Measurements from ENCODE around the gene LATS1. TPM values are rescaled to one million over a fixed set of nuclear protein-coding genes. Genes with fewer than 3 reads are reported as not detected.

Gene LATS1
- total RNA-seq (10 to 100 TPM; 25.6 to 29.2 TPM), polyA plus RNA-seq (ENCODE audit: insufficient read length in 6 of 6) (10 to 100 TPM; 32.2 to 34.1 (median 33.1) TPM)
- long read RNA-seq, donor 1, full-length matches to known transcripts, result 8 of 27 reads
- long read RNA-seq, donor 1, partial matches to known transcripts, result 19 of 27 reads
- long read RNA-seq, donor 1, other reads (novel, unspliced or antisense), result 0 of 27 reads
- long read RNA-seq, donor 2, full-length matches to known transcripts, result 9 of 9 reads
- long read RNA-seq, donor 2, partial matches to known transcripts, result 0 of 9 reads
- long read RNA-seq, donor 2, other reads (novel, unspliced or antisense), result 0 of 9 reads
- long read RNA-seq, donor 3, full-length matches to known transcripts, result 4 of 4 reads
- long read RNA-seq, donor 3, partial matches to known transcripts, result 0 of 4 reads
- long read RNA-seq, donor 3, other reads (novel, unspliced or antisense), result 0 of 4 reads
- long read RNA-seq, donor 4, result 0 reads
- long read RNA-seq, donor 5, full-length matches to known transcripts, result 6 of 6 reads
- long read RNA-seq, donor 5, partial matches to known transcripts, result 0 of 6 reads
- long read RNA-seq, donor 5, other reads (novel, unspliced or antisense), result 0 of 6 reads
- long read RNA-seq, donor 6, partial matches to known transcripts, result 0 of 2 reads
- long read RNA-seq, donor 6, other reads (novel, unspliced or antisense), result 0 of 2 reads
- long read RNA-seq, donor 7, partial matches to known transcripts, result 5 of 9 reads
- long read RNA-seq, donor 7, other reads (novel, unspliced or antisense), result 0 of 9 reads
- long read RNA-seq, donor 8, full-length matches to known transcripts, result 10 of 17 reads
- long read RNA-seq, donor 8, partial matches to known transcripts, result 7 of 17 reads
- long read RNA-seq, donor 8, other reads (novel, unspliced or antisense), result 0 of 17 reads
- long read RNA-seq, donor 9, result 0 reads
- long read RNA-seq, donor 10, result 0 reads
- long read RNA-seq, donor 11, full-length matches to known transcripts, result 7 of 7 reads
- long read RNA-seq, donor 11, partial matches to known transcripts, result 0 of 7 reads
- long read RNA-seq, donor 11, other reads (novel, unspliced or antisense), result 0 of 7 reads
- long read RNA-seq, donor 12, partial matches to known transcripts, result 7 of 9 reads
- long read RNA-seq, donor 12, other reads (novel, unspliced or antisense), result 0 of 9 reads

GRCh38 chr6:149717588-149718458 is at the start of gene LATS1:
LATS1 (minus strand) TSS chr6:149718101; CDS start chr6:149702126, 15,975 bp downstream.
- ATAC-seq (peak; percentile 94), DNase-seq (peak; percentile 84 to 98 (median 91))
- Histone ChIP-seq H3K27ac (peak within 1 kb of the TSS; percentile 97 to 98), H3K9me3 (no peaks in the 10 kb centered on the region), H3K4me3 (peak within 1 kb of the TSS; percentile 80 to 94), H3K27me3 (no peaks in the 10 kb centered on the region), H3K36me3 (peaks cover 0 to 3% of the 10 kb centered on the region in 2 donors), H3K4me1 (peaks cover 0 to 48% of the 10 kb centered on the region in 2 donors)
- no peak for TF ChIP-seq CTCF (IDR thresholded peaks at IDR 0.05)
- intact Hi-C loops (cut with DNase I), result no loop called here

DNA sequence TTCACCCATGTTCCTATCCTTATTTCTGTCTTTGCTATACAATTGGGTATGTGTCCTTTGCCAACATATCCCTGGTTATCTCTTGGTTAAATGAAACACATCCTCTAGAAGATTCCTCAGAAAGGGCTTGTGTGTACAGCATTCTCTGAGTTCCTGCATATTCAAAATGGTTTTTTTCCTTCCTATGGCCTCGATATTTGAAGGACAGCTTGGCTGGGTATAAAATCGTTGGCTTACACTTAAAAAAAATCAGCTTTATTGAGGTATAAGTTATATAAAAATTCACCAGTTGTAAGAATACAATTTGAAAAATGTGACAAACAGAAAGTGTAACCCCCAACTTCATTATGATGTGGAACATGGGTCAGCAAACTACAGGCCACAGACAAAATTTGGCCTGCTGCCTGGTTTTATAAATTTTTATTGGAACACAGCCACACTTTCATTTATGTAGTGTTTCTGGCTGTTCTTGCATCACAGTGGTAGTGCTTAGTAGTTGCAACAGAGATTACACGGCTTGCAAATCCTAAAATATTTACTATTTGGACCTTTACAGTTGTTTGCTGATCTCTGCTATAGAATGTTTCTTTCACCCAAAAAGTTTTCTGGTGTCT is 48.4 kb upstream of the LATS1 start:
- Histone ChIP-seq H3K4me1 (peaks cover 5 to 21% of the 10 kb centered on the region in 2 donors), H3K36me3 (peaks cover 0 to 29% of the 10 kb centered on the region in 2 donors), H3K27ac (peak overlapping the region in 1 of 2 donors; percentile 2), H3K4me3 (no peak overlapping the region), H3K27me3 (no peaks in the 10 kb centered on the region), H3K9me3 (no peaks in the 10 kb centered on the region)
- ATAC-seq, result peak; percentile 34
- no peak for TF ChIP-seq CTCF (IDR thresholded peaks at IDR 0.05)
- DNase-seq, result peak in 1 of 4 donors; percentile 49
- intact Hi-C loops (cut with DNase I), result no loop called here

- Histone ChIP-seq H3K4me1 (peaks cover 5 to 34% of the 10 kb centered on the region in 2 donors), H3K36me3 (peaks cover 0 to 33% of the 10 kb centered on the region in 2 donors), H3K27ac (no peak overlapping the region), H3K27me3 (no peaks in the 10 kb centered on the region), H3K9me3 (no peaks in the 10 kb centered on the region), H3K4me3 (no peak overlapping the region)
- peak; percentile 41 for ATAC-seq
- no peak for DNase-seq
- intact Hi-C loops (cut with DNase I), result no loop called here
- TF ChIP-seq CTCF (IDR thresholded peaks at IDR 0.05), result no peak
Measured at GRCh38 chr6:149763866-149764265, 46.0 kb upstream of the LATS1 start.

DNA sequence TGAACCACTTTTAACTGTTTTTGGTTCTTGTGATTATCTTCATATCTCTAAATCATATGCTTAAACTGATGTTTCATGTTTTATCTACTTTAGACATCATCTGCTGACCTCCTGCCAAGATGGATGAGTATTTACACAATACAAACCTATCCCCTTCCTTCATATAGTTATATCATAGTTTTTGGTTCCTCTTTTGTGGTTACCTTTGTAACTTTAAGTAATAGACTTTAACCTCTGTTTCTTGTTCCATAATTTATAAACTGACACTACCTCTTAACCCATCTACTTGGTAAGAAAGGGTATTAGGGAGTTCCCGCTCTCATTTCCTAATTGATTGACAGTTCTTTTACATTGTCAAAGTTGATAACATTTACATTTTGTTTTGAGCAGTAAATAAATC is 43.5 kb upstream of the LATS1 start:
- TF ChIP-seq CTCF (IDR thresholded peaks at IDR 0.05), result no peak
- Histone ChIP-seq H3K36me3 (peaks cover 0 to 23% of the 10 kb centered on the region in 2 donors), H3K9me3 (no peaks in the 10 kb centered on the region), H3K4me3 (no peak overlapping the region), H3K4me1 (peaks cover 2 to 34% of the 10 kb centered on the region in 2 donors), H3K27ac (peak overlapping the region in 1 of 2 donors; percentile 46), H3K27me3 (no peaks in the 10 kb centered on the region)
- no peak for DNase-seq
- no peak for ATAC-seq
- intact Hi-C loops (cut with DNase I), result no loop called here
